Gastrocnemius medialis (tissue), 4 donors: ENCODE data around the gene FHOD3. TPM values are rescaled to one million over a fixed set of nuclear protein-coding genes. Genes with fewer than 3 reads are reported as not detected.

Experiments
- ATAC-seq, 2 donors: fragments of 150-250 bp; one replicate each; pipeline ENCODE4 v1.9.1; 2016
- DNase-seq, 2 donors: peaks; one replicate each; pipeline ENCODE4 v3.0.0-alpha.2; 2019
- H3K27ac ChIP-seq, 4 donors: fragments of 200-600 bp; sonication (generic); 1 replicate in 1 of 4; 2 replicates in 3 of 4; pipeline ENCODE4 v1.5.1; 2016 to 2018; ENCODE audit warnings: mild to moderate bottlenecking in 2 of 4, moderate library complexity in 1 of 4
- H3K27me3 ChIP-seq, 3 donors: fragments of 200-600 bp; sonication (generic) in 2 of 3; 1 replicate in 1 of 3; 2 replicates in 2 of 3; pipeline versions ENCODE4 v1.5.1 to v1.6.0; 2016 to 2019; ENCODE audit warnings: mild to moderate bottlenecking in 1 of 3, moderate library complexity in 1 of 3
- H3K36me3 ChIP-seq, 2 donors: fragments of 200-600 bp; sonication (generic) in 1 of 2; one replicate each; pipeline ENCODE4 v1.5.1; 2017 to 2018
- H3K4me1 ChIP-seq, 2 donors: fragments of 200-600 bp; sonication (generic) in 1 of 2; one replicate each; pipeline ENCODE4 v1.5.1; 2016 to 2017; ENCODE audit warnings: mild to moderate bottlenecking in 2 of 2
- H3K4me3 ChIP-seq, 4 donors: fragments of 200-600 bp; sonication (generic) in 3 of 4; 1 replicate in 1 of 4; 2 replicates in 3 of 4; pipeline ENCODE4 v1.5.1; 2016 to 2019; ENCODE audit warnings: mild to moderate bottlenecking in 2 of 4
- H3K9me3 ChIP-seq, 3 donors: fragments of 200-600 bp; sonication (generic) in 2 of 3; 1 replicate in 1 of 3; 2 replicates in 2 of 3; pipeline ENCODE4 v1.5.1; 2016 to 2019
- POLR2A ChIP-seq, 2 donors: fragments of 450-650 bp; IDR thresholded peaks; one replicate each; pipeline ENCODE4 v1.6.1; 2017; ENCODE audit warnings: antibody characterized with exemption in 2 of 2, mild to moderate bottlenecking in 2 of 2, moderate library complexity in 2 of 2
- in situ Hi-C, 4 donors: fragments of 200-750 bp; cut with MboI; loops; one replicate each; pipeline versions ENCODE4 v1.15.0 to v1.8.0; 2017; ENCODE audit warnings: low sequenced_read_pairs in 4 of 4
- intact Hi-C: fragments of 100-400 bp; cut with DNase I; formaldehyde crosslinking; loops from one replicate; pipeline ENCODE4 v1.15.1; 2023; ENCODE audit warnings: low total_unique reads
- total RNA-seq, 4 donors: library from RNA; depleted of rRNA; stranded (reverse); fragments of >200 nt; gene quantifications; one replicate each; pipeline versions ENCODE4 v1.1.0 to v1.2.3, GENCODE V29; 2016
- TF ChIP-seq, protein P1 (sequence below), 5 experiments: fragments of 450-650 bp in 3 of 5; fragments of 200-600 bp in 2 of 5; sonication (generic) in 2 of 5; IDR thresholded peaks in 4 of 5; conservative IDR thresholded peaks in 1 of 5; 1 replicate in 4 of 5; 2 replicates in 1 of 5; pipeline ENCODE4 v1.5.1; 2016 to 2019; ENCODE audit warnings: antibody characterized with exemption in 5 of 5, mild to moderate bottlenecking in 3 of 5, moderate library complexity in 3 of 5

The FHOD3 gene
- total RNA-seq, 4 donors from 2014 or later = 10.0 to 32.5 (median 17.0) TPM

GRCh38 chr18:36365836-36366775 is 68.6 kb downstream of the FHOD3 start:
- in situ Hi-C loops (no loop called here), intact Hi-C loops (no loop called here)
- no peak overlapping the region for H3K4me3 ChIP-seq

GRCh38 chr18:36366994-36367839 is 69.7 kb downstream of the FHOD3 start:
- intact Hi-C loops = no loop called here

More at GRCh38 chr18:36365836-36366775, 68.6 kb downstream of the FHOD3 start:
- no peak for DNase-seq
- Histone ChIP-seq H3K36me3 (no peaks in the 10 kb centered on the region), H3K9me3 (no peaks in the 10 kb centered on the region), H3K27ac (no peak overlapping the region), H3K4me1 (peaks cover 5 to 7% of the 10 kb centered on the region in 2 donors), H3K27me3 (no peaks in the 10 kb centered on the region)
- TF ChIP-seq, protein P1, sequence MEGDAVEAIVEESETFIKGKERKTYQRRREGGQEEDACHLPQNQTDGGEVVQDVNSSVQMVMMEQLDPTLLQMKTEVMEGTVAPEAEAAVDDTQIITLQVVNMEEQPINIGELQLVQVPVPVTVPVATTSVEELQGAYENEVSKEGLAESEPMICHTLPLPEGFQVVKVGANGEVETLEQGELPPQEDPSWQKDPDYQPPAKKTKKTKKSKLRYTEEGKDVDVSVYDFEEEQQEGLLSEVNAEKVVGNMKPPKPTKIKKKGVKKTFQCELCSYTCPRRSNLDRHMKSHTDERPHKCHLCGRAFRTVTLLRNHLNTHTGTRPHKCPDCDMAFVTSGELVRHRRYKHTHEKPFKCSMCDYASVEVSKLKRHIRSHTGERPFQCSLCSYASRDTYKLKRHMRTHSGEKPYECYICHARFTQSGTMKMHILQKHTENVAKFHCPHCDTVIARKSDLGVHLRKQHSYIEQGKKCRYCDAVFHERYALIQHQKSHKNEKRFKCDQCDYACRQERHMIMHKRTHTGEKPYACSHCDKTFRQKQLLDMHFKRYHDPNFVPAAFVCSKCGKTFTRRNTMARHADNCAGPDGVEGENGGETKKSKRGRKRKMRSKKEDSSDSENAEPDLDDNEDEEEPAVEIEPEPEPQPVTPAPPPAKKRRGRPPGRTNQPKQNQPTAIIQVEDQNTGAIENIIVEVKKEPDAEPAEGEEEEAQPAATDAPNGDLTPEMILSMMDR (IDR thresholded peaks at IDR 0.05 in 4 of 5, conservative IDR thresholded peaks at IDR 0.05 in 1 of 5) = no peak
- TF ChIP-seq POLR2A (IDR thresholded peaks at IDR 0.05) = no peak
- ATAC-seq = peak; percentile 69 to 71

DNA sequence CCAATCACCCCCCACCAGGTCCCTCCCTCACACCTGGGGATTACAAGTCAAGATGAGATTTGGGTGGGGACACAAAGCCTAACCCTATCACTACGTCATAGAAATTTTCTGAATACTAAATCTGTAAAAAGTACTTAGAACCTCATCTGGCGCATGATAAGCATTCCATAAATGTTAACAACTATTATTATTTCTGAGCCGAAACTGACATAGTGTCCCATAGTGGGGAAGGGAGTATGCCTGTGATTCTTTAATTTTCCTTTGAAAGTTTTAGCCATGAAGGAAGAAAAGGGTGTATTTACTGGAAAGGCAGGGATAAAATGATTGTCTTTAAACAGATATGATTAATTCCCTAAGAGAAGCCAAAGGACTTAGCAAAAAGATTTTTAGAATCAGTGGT is 71.4 kb downstream of the FHOD3 start:
- intact Hi-C loops (no loop called here), in situ Hi-C loops (no loop called here)
- no peaks in the 10 kb centered on the region for H3K36me3 ChIP-seq
- DNase-seq = no peak
- no peaks in the 10 kb centered on the region for H3K27me3 ChIP-seq
- no peak for ATAC-seq
- peaks cover 5 to 7% of the 10 kb centered on the region in 2 donors for H3K4me1 ChIP-seq
- TF ChIP-seq POLR2A (IDR thresholded peaks at IDR 0.05) = no peak
- TF ChIP-seq, protein P1 (IDR thresholded peaks at IDR 0.05 in 4 of 5, conservative IDR thresholded peaks at IDR 0.05 in 1 of 5) = no peak
- H3K9me3 ChIP-seq = no peaks in the 10 kb centered on the region
- no peak overlapping the region for H3K27ac ChIP-seq
- no peak overlapping the region for H3K4me3 ChIP-seq

More at GRCh38 chr18:36366994-36367839, 69.7 kb downstream of the FHOD3 start:
- ATAC-seq (peak in 1 of 2 donors; percentile 34), DNase-seq (no peak)
- Histone ChIP-seq H3K4me3 (no peak overlapping the region), H3K27ac (no peak overlapping the region), H3K9me3 (no peaks in the 10 kb centered on the region), H3K36me3 (no peaks in the 10 kb centered on the region), H3K27me3 (no peaks in the 10 kb centered on the region), H3K4me1 (peaks cover 5 to 7% of the 10 kb centered on the region in 2 donors)
- in situ Hi-C loops = no loop called here
- TF ChIP-seq, protein P1 (IDR thresholded peaks at IDR 0.05 in 4 of 5, conservative IDR thresholded peaks at IDR 0.05 in 1 of 5) = no peak
- TF ChIP-seq POLR2A (IDR thresholded peaks at IDR 0.05) = no peak

DNA sequence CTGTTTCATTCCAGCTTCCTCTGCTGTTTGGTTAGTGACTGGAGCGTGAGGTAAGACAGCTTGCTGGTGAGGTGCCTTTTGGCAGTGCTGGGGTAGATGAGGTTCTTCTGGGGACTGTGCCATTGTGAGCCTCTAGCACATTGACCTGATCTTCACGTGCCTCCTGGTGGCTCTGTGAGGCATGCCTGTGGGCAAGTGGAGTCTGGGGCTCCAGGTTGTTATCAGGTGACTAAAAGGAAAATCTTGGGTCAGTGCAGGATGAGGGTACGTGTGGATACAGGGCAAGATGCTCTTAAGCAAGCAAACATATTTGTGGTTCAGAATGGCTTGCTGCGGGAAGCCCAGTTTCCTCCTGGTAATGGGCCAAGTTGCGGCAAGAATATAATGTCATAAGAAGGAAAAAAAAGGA is 75.4 kb downstream of the FHOD3 start:
- in situ Hi-C loops (no loop called here), intact Hi-C loops (loop anchor here (10.0 kb wide), 1 partner anchor 58 kb away; no protein-coding TSS in a partner anchor)
- TF ChIP-seq POLR2A (IDR thresholded peaks at IDR 0.05) = no peak
- TF ChIP-seq, protein P1 (IDR thresholded peaks at IDR 0.05 in 4 of 5, conservative IDR thresholded peaks at IDR 0.05 in 1 of 5) = no peak
- ATAC-seq (peak; percentile 45 to 74), DNase-seq (peak in 1 of 2 donors; percentile 45)
- Histone ChIP-seq H3K9me3 (no peaks in the 10 kb centered on the region), H3K27me3 (no peaks in the 10 kb centered on the region), H3K4me1 (peaks cover 0 to 4% of the 10 kb centered on the region in 2 donors), H3K4me3 (no peak overlapping the region), H3K36me3 (no peaks in the 10 kb centered on the region), H3K27ac (no peak overlapping the region)
